Astrocyte of the cerebellum (primary cell): ENCODE data around the gene DYNC1I1.

Experiments
- DNase-seq: peaks from one replicate; pipeline ENCODE4 v3.0.0-alpha.2; 2011; ENCODE audit warnings: low read depth
- H3K4me3 ChIP-seq: 2 replicates; pipeline ENCODE4 v1.5.1; 2011; ENCODE audit warnings: mild to moderate bottlenecking, low read depth, low read length, moderate library complexity
- CTCF ChIP-seq: IDR thresholded peaks from 2 replicates; pipeline ENCODE4 v1.5.1; 2012; ENCODE audit warnings: low read length, low read depth, moderate library complexity, mild to moderate bottlenecking; ENCODE audit errors: missing control alignments
- in situ Hi-C: cut with HindIII; loops from 2 replicates; pipeline ENCODE4 v1.10.0; 2017; ENCODE audit warnings: low sequenced_read_pairs

The DYNC1I1 gene

GRCh38 chr7:96052860-96053470, 280.6 kb downstream of the DYNC1I1 start:
- H3K4me3 ChIP-seq = no peak overlapping the region
- in situ Hi-C loops = no loop called here

DNA sequence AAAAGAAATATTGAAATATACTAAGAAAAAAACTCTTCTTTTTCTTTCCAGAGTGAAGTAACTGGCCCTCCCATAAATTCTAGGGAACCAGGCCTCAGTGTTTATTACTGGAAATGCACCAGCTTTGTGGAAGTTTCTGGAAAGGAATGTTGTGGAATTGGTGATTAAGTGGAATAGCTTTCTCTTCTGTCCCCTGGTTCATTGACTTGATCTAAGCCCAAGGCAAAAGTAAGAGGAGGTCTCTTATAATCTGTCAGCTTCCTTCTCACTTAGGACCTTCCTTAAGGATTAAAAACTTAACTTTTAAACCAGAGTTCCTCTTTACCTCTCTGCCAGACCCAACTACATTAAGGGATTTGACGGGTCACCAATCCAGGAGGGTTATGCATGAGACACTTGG, 283.4 kb downstream of the DYNC1I1 start:
- no peak overlapping the region for H3K4me3 ChIP-seq
- TF ChIP-seq CTCF = no peak
- no peak for DNase-seq
- in situ Hi-C loops = no loop called here

More at GRCh38 chr7:96052860-96053470, 280.6 kb downstream of the DYNC1I1 start:
- no peak for DNase-seq
- no peak for TF ChIP-seq CTCF

GRCh38 chr7:96059075-96059474, 286.7 kb downstream of the DYNC1I1 start:
- in situ Hi-C loops = no loop called here
- no peak for DNase-seq
- no peak overlapping the region for H3K4me3 ChIP-seq
- TF ChIP-seq CTCF = no peak

DNA sequence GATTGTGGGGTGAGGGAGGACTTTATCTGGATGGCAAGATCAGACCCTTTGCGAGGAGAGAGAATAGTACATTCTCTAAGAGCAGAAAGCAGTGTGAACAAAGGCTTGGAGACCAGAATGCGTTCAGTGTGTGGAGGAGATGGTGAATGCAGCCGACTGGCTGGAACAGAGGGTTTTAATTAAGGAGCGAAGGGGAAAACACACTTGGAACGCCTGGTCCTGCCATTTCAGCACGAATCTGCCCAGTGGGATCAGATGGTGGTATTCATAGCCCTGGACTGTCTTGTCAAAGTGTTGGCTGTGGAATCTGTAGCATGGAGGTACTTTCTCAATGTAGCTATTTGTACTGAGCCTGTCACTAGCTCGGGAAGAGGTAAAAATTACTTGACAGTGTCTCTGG, 288.7 kb downstream of the DYNC1I1 start:
- DNase-seq = no peak
- no peak overlapping the region for H3K4me3 ChIP-seq
- no peak for TF ChIP-seq CTCF
- in situ Hi-C loops = no loop called here

GRCh38 chr7:96061844-96062243, 289.5 kb downstream of the DYNC1I1 start:
- H3K4me3 ChIP-seq = no peak overlapping the region
- no peak for TF ChIP-seq CTCF
- in situ Hi-C loops = no loop called here
- DNase-seq = no peak

GRCh38 chr7:96067321-96067720, 295.0 kb downstream of the DYNC1I1 start:
- no peak for TF ChIP-seq CTCF

More at GRCh38 chr7:96067321-96067720, 295.0 kb downstream of the DYNC1I1 start:
- no peak overlapping the region for H3K4me3 ChIP-seq
- in situ Hi-C loops = no loop called here
- no peak for DNase-seq
